HG03175 (cell line): ENCODE data around the gene RNF135.
"Not testable (repeated sequence)": the region's sequence is repeated elsewhere in the genome, so short reads cannot be mapped to it uniquely, and the experiment has no call there.

ENCODE experiments used
- ATAC-seq: cut with Tn5 transposase; IDR thresholded peaks from one replicate; pipeline ENCODE4 v1.9.1; 2021; ENCODE audit warnings: mild to moderate bottlenecking, moderate library complexity; ENCODE audit not compliant: unreplicated experiment

The RNF135 gene

GRCh38 chr17:30970831-30971567, at the start of gene RNF135:
RNF135 (plus strand) TSS chr17:30971039; CDS start chr17:30971074, 35 bp downstream.
- peak; percentile 50 for ATAC-seq

GRCh38 chr17:30921544-30922196, 49.2 kb upstream of the RNF135 start, which contains the start of gene ADAP2:
ADAP2 (plus strand) TSS chr17:30921945; CDS start chr17:30922015, 70 bp downstream.
- ATAC-seq = no peak

GRCh38 chr17:30922235-30923030, 48.4 kb upstream of the RNF135 start:
- ATAC-seq = no peak

GRCh38 chr17:30924341-30924740, 46.5 kb upstream of the RNF135 start:
- no peak for ATAC-seq

GRCh38 chr17:30926516-30926915, 44.3 kb upstream of the RNF135 start:
- no peak for ATAC-seq

GRCh38 chr17:30927756-30928155, 43.1 kb upstream of the RNF135 start:
- ATAC-seq = no peak

GRCh38 chr17:30928584-30928983, 42.3 kb upstream of the RNF135 start:
- ATAC-seq = no peak

DNA sequence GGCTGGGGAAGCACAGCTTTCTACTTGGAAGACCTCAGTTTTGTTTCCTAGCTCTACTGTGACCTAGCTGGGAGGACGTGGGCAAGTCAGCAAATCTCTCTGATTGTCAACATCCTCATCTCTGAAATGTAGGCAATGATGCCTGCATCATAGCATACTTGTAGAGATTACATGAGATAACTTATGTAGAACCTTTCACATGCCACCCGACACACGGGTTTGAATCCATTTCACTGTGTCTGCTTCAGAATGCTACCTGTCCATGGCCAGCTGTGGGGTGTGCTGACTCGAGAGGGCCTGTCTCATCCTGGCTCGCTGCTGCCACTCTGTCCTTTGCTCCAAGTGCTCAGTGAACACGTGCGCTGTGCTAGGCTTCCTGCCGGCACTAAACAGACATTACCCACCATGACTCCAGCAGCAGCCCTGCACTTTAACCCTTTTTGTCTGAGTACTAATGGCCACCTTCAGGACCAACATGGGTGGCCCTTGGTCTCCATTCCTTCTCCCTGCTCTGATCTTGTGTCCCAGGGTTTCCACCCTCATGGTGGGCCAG, 41.7 kb upstream of the RNF135 start:
- no peak for ATAC-seq

DNA sequence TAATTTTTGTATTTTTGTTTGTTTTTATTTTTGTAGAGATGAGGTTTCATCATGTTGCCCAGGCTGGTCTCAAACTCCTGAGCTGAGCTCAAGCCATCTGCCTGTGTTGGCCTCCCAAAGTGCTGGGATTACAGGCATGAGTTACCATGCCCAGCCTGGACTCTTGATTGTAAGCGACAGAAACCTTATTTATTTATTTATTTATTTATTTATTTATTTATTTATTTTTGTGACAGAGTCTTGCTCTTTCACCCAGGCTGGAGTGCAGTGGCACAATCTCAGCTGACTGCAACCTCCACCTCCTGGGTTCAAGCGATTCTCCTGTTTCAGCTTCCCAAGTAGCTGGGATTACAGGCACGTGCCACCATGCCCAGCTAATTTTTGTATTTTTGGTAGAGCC, 41.0 kb upstream of the RNF135 start:
- ATAC-seq = not testable (repeated sequence)

GRCh38 chr17:30930495-30930894, 40.3 kb upstream of the RNF135 start:
- no peak for ATAC-seq

- not testable (repeated sequence) for ATAC-seq
Observed at GRCh38 chr17:30931582-30931981, 39.3 kb upstream of the RNF135 start.

DNA sequence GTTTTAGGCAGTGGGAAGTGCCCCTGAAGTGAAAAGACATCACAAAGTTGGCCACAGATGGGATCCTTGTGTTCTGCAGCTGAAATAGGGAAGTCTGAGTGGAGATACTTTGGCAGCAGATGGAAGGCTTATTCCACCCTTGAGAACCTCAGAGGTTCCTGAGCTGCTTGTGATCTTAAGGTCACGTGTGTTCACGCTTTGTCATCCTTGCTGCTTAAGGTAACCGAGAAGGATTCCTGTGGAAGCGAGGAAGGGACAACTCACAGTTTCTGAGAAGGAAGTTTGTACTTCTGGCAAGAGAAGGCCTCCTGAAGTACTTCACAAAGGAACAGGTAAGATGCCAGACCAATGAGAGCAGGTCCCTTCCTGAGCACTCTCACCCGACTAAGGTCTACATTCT, 36.9 kb upstream of the RNF135 start:
- ATAC-seq = no peak

DNA sequence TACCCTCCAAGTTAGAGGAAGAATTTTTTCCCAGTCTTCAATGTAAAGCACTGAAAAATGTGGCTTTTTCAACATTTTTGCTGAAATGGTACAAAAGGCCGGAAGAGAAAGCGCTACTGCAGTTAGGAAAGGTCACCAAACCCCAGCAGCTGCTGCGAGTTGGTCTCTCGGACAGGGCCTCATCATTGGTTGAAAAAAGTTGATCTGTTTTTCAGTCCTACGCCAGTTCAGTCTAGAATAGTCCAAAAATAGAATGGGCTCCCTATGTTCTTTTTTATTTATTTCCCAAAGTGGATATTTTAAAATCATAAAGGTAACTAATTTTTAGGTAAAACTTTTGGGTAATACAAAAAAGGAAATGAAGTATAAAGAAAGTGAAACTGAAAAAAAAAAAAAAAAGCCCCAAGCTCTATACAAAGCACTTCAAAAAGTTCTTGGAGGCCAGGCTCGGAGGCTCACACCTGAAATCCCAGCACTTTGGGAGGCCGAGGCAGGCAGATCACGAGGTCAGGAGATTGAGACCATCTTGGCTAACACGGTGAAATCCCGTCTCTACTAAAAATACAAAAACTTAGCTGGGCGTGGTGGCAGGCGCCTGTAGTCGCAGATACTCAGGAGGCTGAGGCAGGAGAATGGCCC, 31.7 kb upstream of the RNF135 start:
- no peak for ATAC-seq

GRCh38 chr17:30942308-30943079, 28.3 kb upstream of the RNF135 start:
- ATAC-seq = no peak

GRCh38 chr17:30947796-30948195, 23.0 kb upstream of the RNF135 start:
- ATAC-seq = no peak

- ATAC-seq = no peak
Observed at GRCh38 chr17:30950189-30950588, 20.6 kb upstream of the RNF135 start.

DNA sequence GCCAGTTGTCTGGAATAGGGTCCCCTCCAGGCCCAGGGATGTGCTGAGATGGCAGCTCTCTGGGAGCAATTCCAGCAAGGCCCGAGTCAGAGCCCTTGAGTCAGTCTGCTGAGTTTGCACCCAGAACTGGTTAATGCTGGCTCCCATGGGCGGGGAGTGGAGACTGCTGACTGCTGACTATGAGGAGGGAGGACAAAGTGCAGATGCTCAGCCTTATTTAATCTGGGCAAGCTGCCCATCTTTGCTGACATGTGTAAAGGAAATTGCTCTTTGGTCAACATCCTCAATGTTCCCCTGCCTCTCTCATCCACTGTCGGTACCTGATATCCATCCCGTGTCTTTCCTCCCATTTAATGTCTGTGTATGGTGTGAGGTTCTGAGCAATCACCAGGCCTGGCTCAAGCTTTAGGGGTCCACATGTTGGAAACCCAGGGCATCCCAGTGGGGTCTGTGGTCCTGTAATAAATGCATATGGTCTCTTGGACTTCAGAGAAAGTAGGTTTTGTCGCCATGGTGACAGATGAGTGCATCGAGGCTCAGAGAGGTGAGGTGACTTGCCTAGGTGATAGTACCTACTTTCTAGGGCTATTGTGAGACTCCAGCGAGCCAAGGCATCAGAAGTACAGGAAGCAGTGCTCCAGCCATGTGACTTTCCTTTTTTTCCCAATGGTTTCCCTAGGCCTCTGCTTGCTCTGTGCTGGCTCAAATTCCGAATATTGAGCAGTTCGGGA, 20.0 kb upstream of the RNF135 start:
- no peak for ATAC-seq

DNA sequence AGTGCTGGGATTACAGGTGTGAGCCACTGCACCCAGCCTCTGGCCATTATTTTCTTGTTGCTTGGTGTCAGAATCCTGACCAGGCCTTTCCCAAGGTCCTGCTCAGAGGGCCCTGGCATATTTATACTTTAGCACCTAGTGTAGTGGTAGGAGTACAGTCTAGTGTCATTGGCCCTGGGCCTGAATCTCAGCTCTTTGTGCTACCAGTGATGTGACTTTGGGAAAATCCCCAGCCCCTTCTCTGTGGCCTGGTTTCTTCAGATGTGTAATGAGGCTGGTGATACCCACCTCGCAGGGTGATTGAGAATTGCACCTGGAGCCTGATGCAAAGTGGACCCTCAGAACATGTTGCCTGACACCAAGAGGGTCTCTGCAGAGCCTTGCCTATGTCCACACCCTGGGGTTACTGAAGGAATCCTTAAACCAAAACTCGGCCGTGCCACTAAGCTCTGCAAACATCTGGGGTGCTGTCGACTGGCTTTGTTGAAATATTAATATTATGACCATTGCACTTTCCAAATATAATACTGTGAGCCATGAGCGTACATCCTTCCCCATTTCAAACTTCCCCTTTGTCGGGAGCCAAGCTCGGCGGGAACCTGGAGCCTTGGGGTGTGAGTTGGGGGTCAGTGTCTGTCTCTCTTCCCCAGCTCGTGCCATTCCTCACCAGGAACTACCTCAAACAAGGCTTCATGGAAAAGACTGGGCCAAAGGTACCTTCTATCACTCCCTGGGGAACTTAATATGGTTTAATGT, 18.0 kb upstream of the RNF135 start:
- ATAC-seq = no peak
